IMR-90 (cell line): ENCODE data around the gene CALN1. TPM values are rescaled to one million over a fixed set of nuclear protein-coding genes. Genes with fewer than 3 reads are reported as not detected.

Experiments used
- ATAC-seq: fragments of 200-7000 bp; cut with Tn5 transposase; 2 replicates; pipeline ENCODE4 v1.9.1; 2020; ENCODE audit warnings: low read depth, mild to moderate bottlenecking, moderate library complexity
- BruUV-seq: library from RNA; stranded (reverse); fragments of 400-500 nt; replicated peaks from 2 replicates; lab custom pipeline; 2021; lab: Mats Ljungman, UMichigan
- CTCF ChIA-PET: fragments of 300-600 bp; formaldehyde crosslinking; extraction: SDS; loops from one replicate; lab custom pipeline; 2021; ENCODE audit warnings: antibody characterized with exemption; lab: Yijun Ruan, JAX
- POLR2A ChIA-PET: fragments of 300-600 bp; sonication (Branson Sonifier 250); formaldehyde crosslinking; loops from one replicate; lab custom pipeline; 2022; ENCODE audit warnings: antibody characterized with exemption; ENCODE audit not compliant: unreplicated experiment; lab: Charles Lee
- DNase-seq: peaks from one replicate; pipeline ENCODE4 v3.0.0; 2013
- H2AFZ ChIP-seq: replicated peaks from 2 replicates; pipeline ENCODE3; 2013; ENCODE audit warnings: low read length, mild to moderate bottlenecking; ENCODE audit not compliant: poor library complexity
- H2AK5ac ChIP-seq: 2 replicates; pipeline ENCODE4 v1.6.1; 2013; ENCODE audit warnings: low read depth, low read length, inconsistent platforms
- H2AK9ac ChIP-seq: replicated peaks from 2 replicates; pipeline ENCODE3; 2013; ENCODE audit warnings: mild to moderate bottlenecking, low read depth, low read length, moderate library complexity; ENCODE audit not compliant: poor library complexity
- H2BK120ac ChIP-seq: 2 replicates; pipeline ENCODE4 v1.6.1; 2013; ENCODE audit warnings: low read depth, low read length, inconsistent platforms
- H2BK15ac ChIP-seq: 3 replicates; pipeline ENCODE4 v1.6.1; 2013; ENCODE audit warnings: low read depth, low read length, inconsistent platforms
- H2BK20ac ChIP-seq: 2 replicates; pipeline ENCODE4 v1.6.1; 2013; ENCODE audit warnings: low read depth, mild to moderate bottlenecking, inconsistent platforms, low read length, moderate library complexity
- H2BK5ac ChIP-seq: 2 replicates; pipeline ENCODE4 v1.6.1; 2013; ENCODE audit warnings: mild to moderate bottlenecking, low read depth, low read length, inconsistent platforms; ENCODE audit not compliant: poor library complexity, severe bottlenecking
- H3K14ac ChIP-seq: replicated peaks from 2 replicates; pipeline ENCODE4 v1.6.1; 2013; ENCODE audit warnings: low read depth, low read length, inconsistent platforms
- H3K18ac ChIP-seq: 2 replicates; pipeline ENCODE4 v1.6.1; 2013; ENCODE audit warnings: low read depth, low read length, control low read depth
- H3K23ac ChIP-seq: 2 replicates; pipeline ENCODE4 v1.6.1; 2013; ENCODE audit warnings: low read depth, low read length, inconsistent platforms
- H3K27ac ChIP-seq: 2 replicates; pipeline ENCODE4 v1.5.1; 2013; ENCODE audit warnings: mild to moderate bottlenecking, control low read depth, low read length; ENCODE audit not compliant: insufficient read depth
- H3K27me3 ChIP-seq: 2 replicates; pipeline ENCODE4 v1.6.1; 2013; ENCODE audit warnings: low read length; ENCODE audit not compliant: control insufficient read depth, insufficient read depth
- H3K36me3 ChIP-seq: 2 replicates; pipeline ENCODE4 v1.6.1; 2013; ENCODE audit warnings: low read length, mixed read lengths; ENCODE audit not compliant: control insufficient read depth, insufficient read depth
- H3K4ac ChIP-seq: 2 replicates; pipeline ENCODE4 v1.6.1; 2013; ENCODE audit warnings: low read depth, low read length, inconsistent platforms
- H3K4me1 ChIP-seq: 2 replicates; pipeline ENCODE4 v1.6.1; 2013; ENCODE audit warnings: low read length, mixed read lengths; ENCODE audit not compliant: control insufficient read depth, insufficient read depth
- H3K4me2 ChIP-seq: 2 replicates; pipeline ENCODE4 v1.6.1; 2013; ENCODE audit warnings: low read depth, mild to moderate bottlenecking, control low read depth, low read length, moderate library complexity
- H3K4me3 ChIP-seq: 2 replicates; pipeline ENCODE4 v1.5.1; 2013; ENCODE audit warnings: low read depth, mild to moderate bottlenecking, control low read depth, low read length, moderate library complexity; ENCODE audit not compliant: insufficient read depth
- H3K56ac ChIP-seq: 2 replicates; pipeline ENCODE4 v1.6.1; 2013; ENCODE audit warnings: low read length, inconsistent platforms; ENCODE audit not compliant: insufficient read depth; ENCODE audit errors: extremely low read depth
- H3K79me1 ChIP-seq, 2 experiments: 2 replicates each; pipeline ENCODE4 v1.6.1; 2013; ENCODE audit warnings: low read length in 2 of 2, inconsistent platforms in 1 of 2, low read depth in 1 of 2
- H3K9ac ChIP-seq: 2 replicates; pipeline ENCODE4 v1.6.1; 2013; ENCODE audit warnings: low read depth, low read length, control low read depth
- H3K9me1 ChIP-seq: 2 replicates; pipeline ENCODE4 v1.6.1; 2013; ENCODE audit warnings: low read length, inconsistent platforms; ENCODE audit not compliant: insufficient read depth
- H3K9me3 ChIP-seq: 2 replicates; pipeline ENCODE4 v1.6.1; 2013; ENCODE audit warnings: low read length; ENCODE audit not compliant: control insufficient read depth, insufficient read depth
- H4K20me1 ChIP-seq: 2 replicates; pipeline ENCODE4 v1.6.1; 2013; ENCODE audit warnings: low read length, inconsistent platforms; ENCODE audit not compliant: insufficient read depth
- H4K5ac ChIP-seq: 2 replicates; pipeline ENCODE4 v1.6.1; 2013; ENCODE audit warnings: mild to moderate bottlenecking, low read depth, low read length, control low read depth
- H4K8ac ChIP-seq, 2 experiments: 2 replicates each; pipeline ENCODE4 v1.6.1; 2013; ENCODE audit warnings: low read depth in 2 of 2, low read length in 2 of 2, control low read depth in 1 of 2, inconsistent platforms in 1 of 2
- H4K91ac ChIP-seq: 2 replicates; pipeline ENCODE4 v1.6.1; 2013; ENCODE audit warnings: low read depth, low read length, inconsistent platforms; ENCODE audit not compliant: insufficient read depth
- CEBPB ChIP-seq: IDR thresholded peaks from 2 replicates; pipeline ENCODE4 v1.6.1; 2012; ENCODE audit warnings: low read depth, low read length, improper control_type of control experiment
- CTCF ChIP-seq: conservative IDR thresholded peaks from 2 replicates; pipeline ENCODE4 v1.5.1; 2012; ENCODE audit warnings: mild to moderate bottlenecking, low read depth, low read length, improper control_type of control experiment
- MAZ ChIP-seq: IDR thresholded peaks from 2 replicates; pipeline ENCODE4 v1.6.1; 2012; ENCODE audit warnings: low read depth, mild to moderate bottlenecking, low read length, improper control_type of control experiment, moderate library complexity, borderline replicate concordance
- NFE2L2 ChIP-seq: fragments of 150-350 bp; IDR thresholded peaks from 2 replicates; pipeline ENCODE4 v1.6.1; 2016; ENCODE audit warnings: low read depth, mild to moderate bottlenecking, low read length
- POLR2A ChIP-seq: IDR thresholded peaks from 2 replicates; pipeline ENCODE4 v1.6.1; 2012; ENCODE audit warnings: mild to moderate bottlenecking, low read depth, low read length
- RAD21 ChIP-seq: IDR thresholded peaks from 2 replicates; pipeline ENCODE4 v1.6.1; 2012; ENCODE audit warnings: low read length, improper control_type of control experiment
- RCOR1 ChIP-seq: IDR thresholded peaks from 2 replicates; pipeline ENCODE4 v1.6.1; 2012; ENCODE audit warnings: mild to moderate bottlenecking, low read length, improper control_type of control experiment; ENCODE audit not compliant: insufficient replicate concordance
- RFX5 ChIP-seq: IDR thresholded peaks from 2 replicates; pipeline ENCODE4 v1.8.0; 2012; ENCODE audit warnings: low read depth, mild to moderate bottlenecking, low read length, moderate library complexity
- WGBS, 2 experiments: methylation state at CpG; one replicate each; pipeline versions ENCODE4 v1.1.5 to v1.1.7; 2013; ENCODE audit warnings: missing lambda C conversion rate in 2 of 2; ENCODE audit not compliant: insufficient read length in 1 of 2; ENCODE audit errors: extremely low coverage in 2 of 2; 5-methylcytosine and 5-hydroxymethylcytosine counted together
- dilution Hi-C: fragments of 300-500 bp; cut with HindIII; formaldehyde crosslinking; loops from one replicate; pipeline ENCODE4 v1.14.3; 2018; ENCODE audit warnings: low sequenced_read_pairs; ENCODE audit not compliant: unreplicated experiment
- in situ Hi-C: fragments of 300-500 bp; cut with MboI; formaldehyde crosslinking; loops from 3 replicates; pipeline ENCODE4 v1.14.3; 2019; ENCODE audit warnings: low sequenced_read_pairs, inconsistent platforms, mixed read lengths
- intact Hi-C: fragments of 100-400 bp; cut with micrococcal nuclease; formaldehyde crosslinking; loops from 2 replicates; pipeline ENCODE4 v1.10.0; 2022
- polyA plus RNA-seq, 3 experiments: library from polyadenylated mRNA; depleted of rRNA; stranded (reverse); fragments of >200 nt; gene quantifications; 2 replicates each; pipeline ENCODE4 v1.2.3, GENCODE V29; 2012; ENCODE audit warnings: low replicate concordance in 1 of 3
- total RNA-seq: library from RNA; depleted of rRNA; stranded (reverse); fragments of >200 nt; gene quantifications from 2 replicates; pipeline ENCODE4 v1.2.3, GENCODE V29; 2012

The CALN1 gene
- total and polyA plus RNA-seq, 2 of the 4 experiments (the other 2 are of a cell fraction) = not detected

- dilution Hi-C loops = no loop called here
- ChIA-PET CTCF (no interaction called here), POLR2A (no interaction called here)
- Histone ChIP-seq H3K79me1 (no peaks in the 10 kb centered on the region), H3K18ac (no peak overlapping the region), H2BK20ac (no peak overlapping the region), H3K4me2 (no peak overlapping the region), H3K4me1 (no peaks in the 10 kb centered on the region), H3K23ac (no peak overlapping the region), H3K4me3 (no peak overlapping the region), H2BK5ac (no peak overlapping the region), H3K9me3 (peaks cover 11% of the 10 kb centered on the region), H4K20me1 (no peaks in the 10 kb centered on the region), H3K9me1 (no peaks in the 10 kb centered on the region), H3K9ac (no peak overlapping the region), H2AK5ac (no peak overlapping the region), H3K4ac (no peak overlapping the region), H4K5ac (no peak overlapping the region), H3K14ac (no peak overlapping the region), H4K8ac (no peak overlapping the region), H3K56ac (no peak overlapping the region), H2AFZ (no peak overlapping the region), H2BK120ac (no peak overlapping the region), H4K91ac (no peak overlapping the region), H2BK15ac (no peak overlapping the region), H3K27ac (no peak overlapping the region), H2AK9ac (no peak overlapping the region), H3K36me3 (no peaks in the 10 kb centered on the region), H3K27me3 (no peaks in the 10 kb centered on the region)
- ATAC-seq = no peak
- intact Hi-C loops = no loop called here
- DNase-seq = no peak
- BruUV-seq = no TSS peak
- 20% methylated on average over 1 of the region's 3 CpGs; no CpG with 5 or more reads in 1 of the 2 experiments for WGBS, 2 experiments
- no peak for TF ChIP-seq RAD21
- no peak for TF ChIP-seq POLR2A
- TF ChIP-seq CEBPB = no peak
- TF ChIP-seq RFX5 = no peak
- no peak for TF ChIP-seq RCOR1
- no peak for TF ChIP-seq CTCF
- no peak for TF ChIP-seq MAZ
- TF ChIP-seq NFE2L2 = no peak
- in situ Hi-C loops = no loop called here
These were observed 293.8 kb downstream of the CALN1 start for GRCh38 chr7:72118366-72118765.
